WTC11 (cell line): Measurements from ENCODE around the gene IL17RB. TPM values are rescaled to one million over a fixed set of nuclear protein-coding genes. Genes with fewer than 3 reads are reported as not detected.

Source experiments
- ATAC-seq: fragments of 200-7000 bp; cut with Tn5 transposase; 2 replicates; pipeline ENCODE4 v1.10.0; 2021; ENCODE audit warnings: mild to moderate bottlenecking, moderate library complexity
- CTCF ChIA-PET: fragments of 300-600 bp; sonication (Branson Sonifier 250); formaldehyde crosslinking; loops from one replicate; lab custom pipeline; 2021; ENCODE audit warnings: antibody characterized with exemption; lab: Charles Lee
- POLR2A ChIA-PET: fragments of 350-600 bp; sonication (Branson Sonifier 250); formaldehyde crosslinking; loops from one replicate; lab custom pipeline; 2021; ENCODE audit warnings: antibody characterized with exemption; lab: Charles Lee
- DNase-seq: peaks from one replicate; pipeline ENCODE4 v3.0.0; 2021; ENCODE audit warnings: low spot score
- H3K27ac Mint-ChIP-seq: 2 replicates; pipeline ENCODE4 v1.8.0; 2021; ENCODE audit warnings: mixed read lengths
- H3K27me3 Mint-ChIP-seq: 2 replicates; pipeline ENCODE4 v1.8.0; 2021; ENCODE audit warnings: low read depth, mild to moderate bottlenecking, moderate library complexity, mixed read lengths
- H3K36me3 Mint-ChIP-seq: 2 replicates; pipeline ENCODE4 v1.8.0; 2021; ENCODE audit warnings: mixed read lengths
- H3K4me1 Mint-ChIP-seq: 2 replicates; pipeline ENCODE4 v1.8.0; 2022; ENCODE audit warnings: mixed read lengths
- H3K4me3 Mint-ChIP-seq: 2 replicates; pipeline ENCODE4 v1.8.0; 2021; ENCODE audit warnings: mild to moderate bottlenecking, moderate library complexity, mixed read lengths
- H3K9me3 Mint-ChIP-seq: 2 replicates; pipeline ENCODE4 v1.8.0; 2021; ENCODE audit warnings: mixed read lengths
- E2F1 ChIP-seq: sonication (generic); formaldehyde crosslinking; IDR thresholded peaks from 2 replicates; pipeline ENCODE4 v1.8.0; 2022; ENCODE audit warnings: mild to moderate bottlenecking, missing genetic modification reagents
- E2F5 ChIP-seq: sonication (generic); formaldehyde crosslinking; IDR thresholded peaks from 2 replicates; pipeline ENCODE4 v1.8.1; 2022; ENCODE audit warnings: mild to moderate bottlenecking, moderate library complexity, missing genetic modification reagents
- ELF4 ChIP-seq: sonication (generic); formaldehyde crosslinking; IDR thresholded peaks from 2 replicates; pipeline ENCODE4 v1.8.1; 2022; ENCODE audit warnings: low read depth, mild to moderate bottlenecking, moderate library complexity, missing genetic modification reagents
- FOXK1 ChIP-seq: sonication (generic); formaldehyde crosslinking; IDR thresholded peaks from 2 replicates; pipeline ENCODE4 v1.8.0; 2022; ENCODE audit warnings: mild to moderate bottlenecking, moderate library complexity, missing genetic modification reagents
- GABPB1 ChIP-seq: sonication (generic); formaldehyde crosslinking; IDR thresholded peaks from 2 replicates; pipeline ENCODE4 v1.8.1; 2023; ENCODE audit warnings: mild to moderate bottlenecking, missing genetic modification reagents
- GTF2I ChIP-seq: fragments of 250-450 bp; sonication (Bioruptor Pico); conservative IDR thresholded peaks from 2 replicates; pipeline ENCODE4 v1.4.0; 2021; ENCODE audit warnings: mild to moderate bottlenecking
- KAT7 ChIP-seq: sonication (generic); formaldehyde crosslinking; IDR thresholded peaks from 2 replicates; pipeline ENCODE4 v1.8.1; 2023; ENCODE audit warnings: missing genetic modification reagents, mild to moderate bottlenecking, borderline replicate concordance
- NFE2L1 ChIP-seq: sonication (generic); formaldehyde crosslinking; IDR thresholded peaks from 2 replicates; pipeline ENCODE4 v1.8.1; 2023; ENCODE audit warnings: missing genetic modification reagents
- NFYB ChIP-seq: sonication (generic); formaldehyde crosslinking; conservative IDR thresholded peaks from 2 replicates; pipeline ENCODE4 v1.8.0; 2022; ENCODE audit warnings: low read depth, missing genetic modification reagents
- NR1H2 ChIP-seq: sonication (generic); formaldehyde crosslinking; IDR thresholded peaks from 2 replicates; pipeline ENCODE4 v1.9.0; 2021; ENCODE audit warnings: mild to moderate bottlenecking, moderate library complexity, missing genetic modification reagents
- SP1 ChIP-seq: sonication (generic); formaldehyde crosslinking; conservative IDR thresholded peaks from 2 replicates; pipeline ENCODE4 v1.8.1; 2022; ENCODE audit warnings: missing genetic modification reagents
- TP53 ChIP-seq: sonication (generic); formaldehyde crosslinking; IDR thresholded peaks from 2 replicates; pipeline ENCODE4 v1.8.1; 2023; ENCODE audit warnings: mild to moderate bottlenecking, missing genetic modification reagents
- ZNF416 ChIP-seq: fragments of 250-450 bp; sonication (Bioruptor Pico); IDR thresholded peaks from 2 replicates; pipeline ENCODE4 v1.9.0; 2021; ENCODE audit warnings: mild to moderate bottlenecking, inconsistent platforms
- ZNF423 ChIP-seq: fragments of 250-450 bp; sonication (Bioruptor Pico); IDR thresholded peaks from 2 replicates; pipeline ENCODE4 v2.1.2; 2022; ENCODE audit warnings: mild to moderate bottlenecking, moderate library complexity
- ZNF671 ChIP-seq: fragments of 250-450 bp; sonication (Bioruptor Pico); IDR thresholded peaks from 2 replicates; pipeline ENCODE4 v1.8.0; 2021; ENCODE audit warnings: mild to moderate bottlenecking
- total RNA-seq: library from RNA; stranded (reverse); gene quantifications from 3 replicates; pipeline ENCODE4 v1.2.3, GENCODE V29; 2021
- TF ChIP-seq, protein P1 (sequence below): sonication (generic); formaldehyde crosslinking; conservative IDR thresholded peaks from 2 replicates; pipeline ENCODE4 v1.8.1; 2022; ENCODE audit warnings: mild to moderate bottlenecking, missing genetic modification reagents
- TF ChIP-seq, protein P2 (sequence below): sonication (generic); formaldehyde crosslinking; IDR thresholded peaks from 2 replicates; pipeline ENCODE4 v1.8.1; 2023; ENCODE audit warnings: mild to moderate bottlenecking, missing genetic modification reagents
- TF ChIP-seq, protein P3 (sequence below): fragments of 250-450 bp; sonication (Bioruptor Pico); IDR thresholded peaks from 2 replicates; pipeline ENCODE4 v1.8.0; 2021; ENCODE audit warnings: mild to moderate bottlenecking
- TF ChIP-seq, protein P4 (sequence below): sonication (generic); formaldehyde crosslinking; IDR thresholded peaks from 2 replicates; pipeline ENCODE4 v1.8.1; 2023; ENCODE audit warnings: mild to moderate bottlenecking, moderate library complexity, missing genetic modification reagents
- TF ChIP-seq, protein P5 (sequence below): fragments of 250-450 bp; sonication (Bioruptor Pico); IDR thresholded peaks from 2 replicates; pipeline ENCODE4 v2.1.2; 2022; ENCODE audit warnings: mild to moderate bottlenecking, moderate library complexity

IL17RB gene
- total RNA-seq, 1 experiment from 2014 or later = 5.6 TPM

GRCh38 chr3:53845103-53845880, 1.1 kb upstream of the IL17RB start:
- Mint-ChIP-seq H3K4me1 (peaks cover 40% of the 10 kb centered on the region), H3K27me3 (peaks cover 18% of the 10 kb centered on the region), H3K27ac (peak overlapping the region; percentile 65), H3K36me3 (no peaks in the 10 kb centered on the region; the same call in 1 of the 2 replicates), H3K4me3 (peak overlapping the region; percentile 68), H3K9me3 (no peaks in the 10 kb centered on the region)
- TF ChIP-seq TP53 (CRISPR knock-in tag) (no peak), NR1H2 (no peak), NFYB (no peak), GABPB1 (0 out of 2 replicates have a peak, but pooled peaks have one; percentile 17), ELF4 (CRISPR knock-in tag) (no peak), GTF2I (CRISPR knock-in tag) (peak; percentile 64; the same call in 1 of the 2 replicates), ZNF423 (CRISPR knock-in tag) (no peak), E2F1 (no peak), KAT7 (CRISPR knock-in tag) (no peak), SP1 (CRISPR knock-in tag) (no peak), ZNF671 (CRISPR knock-in tag) (no peak), ZNF416 (CRISPR knock-in tag) (no peak)
- TF ChIP-seq, protein P1, sequence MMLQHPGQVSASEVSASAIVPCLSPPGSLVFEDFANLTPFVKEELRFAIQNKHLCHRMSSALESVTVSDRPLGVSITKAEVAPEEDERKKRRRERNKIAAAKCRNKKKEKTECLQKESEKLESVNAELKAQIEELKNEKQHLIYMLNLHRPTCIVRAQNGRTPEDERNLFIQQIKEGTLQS (CRISPR knock-in tag) = no peak
- TF ChIP-seq, protein P2, sequence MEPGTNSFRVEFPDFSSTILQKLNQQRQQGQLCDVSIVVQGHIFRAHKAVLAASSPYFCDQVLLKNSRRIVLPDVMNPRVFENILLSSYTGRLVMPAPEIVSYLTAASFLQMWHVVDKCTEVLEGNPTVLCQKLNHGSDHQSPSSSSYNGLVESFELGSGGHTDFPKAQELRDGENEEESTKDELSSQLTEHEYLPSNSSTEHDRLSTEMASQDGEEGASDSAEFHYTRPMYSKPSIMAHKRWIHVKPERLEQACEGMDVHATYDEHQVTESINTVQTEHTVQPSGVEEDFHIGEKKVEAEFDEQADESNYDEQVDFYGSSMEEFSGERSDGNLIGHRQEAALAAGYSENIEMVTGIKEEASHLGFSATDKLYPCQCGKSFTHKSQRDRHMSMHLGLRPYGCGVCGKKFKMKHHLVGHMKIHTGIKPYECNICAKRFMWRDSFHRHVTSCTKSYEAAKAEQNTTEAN (CRISPR knock-in tag) = no peak
- TF ChIP-seq, protein P3, sequence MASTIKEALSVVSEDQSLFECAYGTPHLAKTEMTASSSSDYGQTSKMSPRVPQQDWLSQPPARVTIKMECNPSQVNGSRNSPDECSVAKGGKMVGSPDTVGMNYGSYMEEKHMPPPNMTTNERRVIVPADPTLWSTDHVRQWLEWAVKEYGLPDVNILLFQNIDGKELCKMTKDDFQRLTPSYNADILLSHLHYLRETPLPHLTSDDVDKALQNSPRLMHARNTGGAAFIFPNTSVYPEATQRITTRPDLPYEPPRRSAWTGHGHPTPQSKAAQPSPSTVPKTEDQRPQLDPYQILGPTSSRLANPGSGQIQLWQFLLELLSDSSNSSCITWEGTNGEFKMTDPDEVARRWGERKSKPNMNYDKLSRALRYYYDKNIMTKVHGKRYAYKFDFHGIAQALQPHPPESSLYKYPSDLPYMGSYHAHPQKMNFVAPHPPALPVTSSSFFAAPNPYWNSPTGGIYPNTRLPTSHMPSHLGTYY (CRISPR knock-in tag) = no peak
- ChIA-PET POLR2A (interaction anchor here (0.6 to 0.7 kb wide), 3 partner anchors 10 to 135 kb away, joined by 3 read pairs; no protein-coding TSS in a partner anchor), CTCF (interaction anchor here (0.6 to 1.3 kb wide), 12 partner anchors 9 to 345 kb away, joined by 3 to 4 read pairs (median 3); partner anchors contain the start of gene SELENOK)
- DNase-seq (peak; percentile 76), ATAC-seq (peak; percentile 55)

GRCh38 chr3:53845881-53846133, 561 bp upstream of the IL17RB start:
- no peaks in the 10 kb centered on the region for H3K9me3 Mint-ChIP-seq
- H3K4me1 Mint-ChIP-seq = peaks cover 40% of the 10 kb centered on the region
- peaks cover 18% of the 10 kb centered on the region for H3K27me3 Mint-ChIP-seq
- ATAC-seq (peak; percentile 14), DNase-seq (no peak)
- H3K27ac Mint-ChIP-seq = no peak overlapping the region
- no peaks in the 10 kb centered on the region; the same call in 1 of the 2 replicates for H3K36me3 Mint-ChIP-seq
- H3K4me3 Mint-ChIP-seq = peak overlapping the region; percentile 68
- POLR2A ChIA-PET = interaction anchor here (0.7 kb wide), 1 partner anchor 11 kb away, joined by 3 read pairs; no protein-coding TSS in a partner anchor
- TF ChIP-seq E2F5 = no peak
- TF ChIP-seq FOXK1 (CRISPR knock-in tag) = no peak
- TF ChIP-seq, protein P4, sequence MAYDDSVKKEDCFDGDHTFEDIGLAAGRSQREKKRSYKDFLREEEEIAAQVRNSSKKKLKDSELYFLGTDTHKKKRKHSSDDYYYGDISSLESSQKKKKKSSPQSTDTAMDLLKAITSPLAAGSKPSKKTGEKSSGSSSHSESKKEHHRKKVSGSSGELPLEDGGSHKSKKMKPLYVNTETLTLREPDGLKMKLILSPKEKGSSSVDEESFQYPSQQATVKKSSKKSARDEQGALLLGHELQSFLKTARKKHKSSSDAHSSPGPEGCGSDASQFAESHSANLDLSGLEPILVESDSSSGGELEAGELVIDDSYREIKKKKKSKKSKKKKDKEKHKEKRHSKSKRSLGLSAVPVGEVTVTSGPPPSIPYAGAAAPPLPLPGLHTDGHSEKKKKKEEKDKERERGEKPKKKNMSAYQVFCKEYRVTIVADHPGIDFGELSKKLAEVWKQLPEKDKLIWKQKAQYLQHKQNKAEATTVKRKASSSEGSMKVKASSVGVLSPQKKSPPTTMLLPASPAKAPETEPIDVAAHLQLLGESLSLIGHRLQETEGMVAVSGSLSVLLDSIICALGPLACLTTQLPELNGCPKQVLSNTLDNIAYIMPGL (CRISPR knock-in tag) = 0 out of 2 replicates have a peak, but pooled peaks have one; percentile 23
- TF ChIP-seq NFE2L1 (CRISPR knock-in tag) = no peak
- TF ChIP-seq, protein P5, sequence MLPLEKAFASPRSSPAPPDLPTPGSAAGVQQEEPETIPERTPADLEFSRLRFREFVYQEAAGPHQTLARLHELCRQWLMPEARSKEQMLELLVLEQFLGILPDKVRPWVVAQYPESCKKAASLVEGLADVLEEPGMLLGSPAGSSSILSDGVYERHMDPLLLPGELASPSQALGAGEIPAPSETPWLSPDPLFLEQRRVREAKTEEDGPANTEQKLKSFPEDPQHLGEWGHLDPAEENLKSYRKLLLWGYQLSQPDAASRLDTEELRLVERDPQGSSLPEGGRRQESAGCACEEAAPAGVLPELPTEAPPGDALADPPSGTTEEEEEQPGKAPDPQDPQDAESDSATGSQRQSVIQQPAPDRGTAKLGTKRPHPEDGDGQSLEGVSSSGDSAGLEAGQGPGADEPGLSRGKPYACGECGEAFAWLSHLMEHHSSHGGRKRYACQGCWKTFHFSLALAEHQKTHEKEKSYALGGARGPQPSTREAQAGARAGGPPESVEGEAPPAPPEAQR (CRISPR knock-in tag) = no peak
- no peak for TF ChIP-seq ZNF423 (CRISPR knock-in tag)
- TF ChIP-seq, protein P1 (CRISPR knock-in tag) = no peak
- TF ChIP-seq, all 79 proteins: peak for 1
- CTCF ChIA-PET = interaction anchor here (0.8 to 1.3 kb wide), 6 partner anchors 10 to 142 kb away, joined by 3 to 4 read pairs (median 3); partner anchors contain the start of gene SELENOK
